HepG2 (cell line): ENCODE results near the gene MIOS. TPM values are rescaled to one million over a fixed set of nuclear protein-coding genes. Genes with fewer than 3 reads are reported as not detected.

Experiments
- EHMT2 ChIP-seq: fragments of 200-600 bp; sonication (generic); IDR thresholded peaks from 2 replicates; pipeline ENCODE4 v1.7.0; 2017; ENCODE audit warnings: antibody characterized with exemption, low read depth, low read length, borderline replicate concordance
- ETV6 ChIP-seq: sonication (generic); formaldehyde crosslinking; conservative IDR thresholded peaks from 2 replicates; pipeline ENCODE4 v1.4.0; 2020; ENCODE audit warnings: missing genetic modification reagents
- GFI1 ChIP-seq: sonication (generic); formaldehyde crosslinking; IDR thresholded peaks from 2 replicates; pipeline ENCODE4 v1.5.0; 2020; ENCODE audit warnings: missing genetic modification reagents, mild to moderate bottlenecking, borderline replicate concordance
- PLSCR1 ChIP-seq: sonication (generic); formaldehyde crosslinking; IDR thresholded peaks from 2 replicates; pipeline ENCODE4 v1.5.0; 2020; ENCODE audit warnings: missing genetic modification reagents, mild to moderate bottlenecking, borderline replicate concordance
- RBFOX2 ChIP-seq: fragments of 200-400 bp; formaldehyde crosslinking; IDR thresholded peaks from 2 replicates; pipeline ENCODE4 v1.6.1; 2017; ENCODE audit warnings: low read depth, mild to moderate bottlenecking, low read length
- RERE ChIP-seq: IDR thresholded peaks from 2 replicates; pipeline ENCODE4 v1.6.1; 2016; ENCODE audit warnings: low read depth, missing genetic modification reagents, missing compliant biosample characterization
- SKI ChIP-seq: fragments of 450-650 bp; IDR thresholded peaks from one replicate; pipeline ENCODE4 v1.6.1; 2018; ENCODE audit warnings: mild to moderate bottlenecking; ENCODE audit not compliant: partially characterized antibody
- SNAPC4 ChIP-seq: sonication (generic); formaldehyde crosslinking; IDR thresholded peaks from 2 replicates; pipeline ENCODE4 v1.4.0; 2020; ENCODE audit warnings: mild to moderate bottlenecking, missing genetic modification reagents
- SOX6 ChIP-seq, 2 experiments: fragments of 450-650 bp in 1 of 2; sonication (generic) in 1 of 2; formaldehyde crosslinking in 1 of 2; IDR thresholded peaks; 2 replicates each; pipeline versions ENCODE4 v1.4.0 to v1.6.1; 2017 to 2020; ENCODE audit warnings: antibody characterized with exemption in 1 of 2, mild to moderate bottlenecking in 1 of 2, missing genetic modification reagents in 1 of 2
- SRSF4 ChIP-seq: fragments of 200-400 bp; formaldehyde crosslinking; IDR thresholded peaks from one replicate; pipeline ENCODE4 v1.6.1; 2018; ENCODE audit warnings: mild to moderate bottlenecking, low read depth, low read length, moderate library complexity; ENCODE audit not compliant: poor library complexity, severe bottlenecking
- TAF15 ChIP-seq: fragments of 200-400 bp; formaldehyde crosslinking; IDR thresholded peaks from one replicate; pipeline ENCODE4 v1.6.1; 2018; ENCODE audit warnings: mild to moderate bottlenecking, low read depth, low read length; ENCODE audit not compliant: poor library complexity, severe bottlenecking
- THAP8 ChIP-seq: sonication (generic); formaldehyde crosslinking; IDR thresholded peaks from 2 replicates; pipeline ENCODE4 v1.5.1; 2020; ENCODE audit warnings: missing genetic modification reagents, mild to moderate bottlenecking, borderline replicate concordance
- YY1 ChIP-seq: IDR thresholded peaks from 2 replicates; pipeline ENCODE4 v1.6.1; 2011; ENCODE audit warnings: low read length, low read depth, moderate library complexity, mild to moderate bottlenecking; ENCODE audit not compliant: insufficient read depth, insufficient replicate concordance
- ZFY ChIP-seq: sonication (generic); formaldehyde crosslinking; IDR thresholded peaks from 2 replicates; pipeline ENCODE4 v1.4.0; 2020; ENCODE audit warnings: missing genetic modification reagents
- ZNF746 ChIP-seq: sonication (generic); formaldehyde crosslinking; IDR thresholded peaks from 2 replicates; pipeline ENCODE4 v1.8.0; 2022; ENCODE audit warnings: mild to moderate bottlenecking, missing genetic modification reagents
- polyA plus RNA-seq, 8 experiments: library from polyadenylated mRNA; depleted of rRNA in 3 of 8; stranded (reverse) in 7 of 8; unstranded in 1 of 8; fragments of >200 nt; fragmentation: Illumina TruSeq in 4 of 8; extraction: Trizol in 4 of 8; gene quantifications; 2 replicates each; pipeline versions ENCODE4 v1.2.1 to v1.2.3, GENCODE V29; 2011 to 2016; ENCODE audit warnings: low read depth in 4 of 8, missing spikeins in 1 of 8, mixed read lengths in 1 of 8; ENCODE audit not compliant: insufficient read depth in 1 of 8
- total RNA-seq, 5 experiments: library from RNA; depleted of rRNA; stranded (reverse); fragments of >200 nt; fragmentation: Illumina TruSeq; extraction: Trizol; gene quantifications; 2 replicates each; pipeline ENCODE4 v1.2.3, GENCODE V29; 2016; ENCODE audit warnings: low read depth in 1 of 5

The MIOS gene
- total and polyA plus RNA-seq, 2 of the 13 experiments (the other 11 are each of a cell fraction or from before 2014, with no cell fraction given): 15.2 to 33.5 TPM

- TF ChIP-seq SNAPC4 (CRISPR knock-in tag): no peak
- TF ChIP-seq YY1: peak; percentile 97
- peak; percentile 65 for TF ChIP-seq SKI
- TF ChIP-seq TAF15: no peak
- TF ChIP-seq RERE (CRISPR knock-in tag): no peak
- TF ChIP-seq EHMT2: no peak
- peak; percentile 54; the same call in 1 of the 2 replicates for TF ChIP-seq GFI1 (CRISPR knock-in tag)
- no peak for TF ChIP-seq SOX6 (IDR thresholded peaks at IDR 0.05)
- TF ChIP-seq SOX6 (CRISPR knock-in tag; IDR thresholded peaks at IDR 0.05): 0 out of 2 replicates have a peak, but pooled peaks have one; percentile 10
- TF ChIP-seq RBFOX2: peak; percentile 95
- TF ChIP-seq ETV6 (CRISPR knock-in tag): no peak
- TF ChIP-seq ZNF746 (CRISPR knock-in tag): no peak
- peak; percentile 93 for TF ChIP-seq ZFY
- no peak for TF ChIP-seq PLSCR1 (CRISPR knock-in tag)
- no peak for TF ChIP-seq SRSF4
- TF ChIP-seq THAP8 (CRISPR knock-in tag): no peak
Measured at GRCh38 chr7:7566651-7567611, at the start of gene MIOS (continued).
